Measurements from ENCODE around the gene FOXN4.

The FOXN4 gene

DNA sequence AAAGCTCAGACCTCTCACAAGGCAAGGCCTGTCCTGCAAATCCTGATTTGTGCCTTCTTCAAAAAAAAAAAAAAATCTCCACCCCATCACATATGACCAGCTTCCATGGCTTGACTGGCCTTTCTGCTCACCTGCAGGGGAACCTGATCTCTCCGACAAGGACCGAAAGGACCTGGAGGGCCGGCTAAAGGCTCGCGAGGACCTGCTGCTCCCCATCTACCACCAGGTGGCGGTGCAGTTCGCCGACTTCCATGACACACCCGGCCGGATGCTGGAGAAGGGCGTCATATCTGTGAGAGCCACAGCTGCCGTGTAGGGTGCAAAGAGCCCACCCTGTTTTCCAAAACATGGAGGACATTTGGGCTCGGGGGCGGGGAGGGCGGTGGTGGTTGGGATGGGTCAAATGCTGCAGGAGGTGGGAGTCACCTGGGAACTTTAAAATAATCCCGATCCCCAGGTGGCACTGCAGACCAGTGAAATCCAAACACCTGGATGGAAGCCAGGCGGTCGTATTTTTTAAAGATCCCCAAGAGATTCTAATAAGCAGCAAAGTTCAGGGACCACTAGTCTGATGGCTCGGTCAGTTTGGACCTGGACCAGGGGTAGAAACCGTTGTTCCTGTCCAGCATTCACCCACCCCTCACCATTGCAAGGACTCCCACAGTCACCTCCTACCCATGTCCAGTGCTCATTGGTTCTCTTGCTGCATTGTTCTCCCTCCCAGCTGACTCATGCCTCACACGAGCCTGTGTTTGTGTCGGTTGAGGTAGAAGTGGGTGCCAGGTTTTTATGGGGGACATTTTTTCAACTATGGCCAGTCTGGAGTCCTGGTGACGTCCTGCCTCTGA lies 44.8 kb downstream of the FOXN4 start:
- TF ChIP-seq GATA2 (IDR thresholded peaks at IDR 0.05; ENCODE audit: low read depth, low read length) = no peak
- no peak for TF ChIP-seq GATA3 (IDR thresholded peaks at IDR 0.05; ENCODE audit: low read depth, low read length)

DNA sequence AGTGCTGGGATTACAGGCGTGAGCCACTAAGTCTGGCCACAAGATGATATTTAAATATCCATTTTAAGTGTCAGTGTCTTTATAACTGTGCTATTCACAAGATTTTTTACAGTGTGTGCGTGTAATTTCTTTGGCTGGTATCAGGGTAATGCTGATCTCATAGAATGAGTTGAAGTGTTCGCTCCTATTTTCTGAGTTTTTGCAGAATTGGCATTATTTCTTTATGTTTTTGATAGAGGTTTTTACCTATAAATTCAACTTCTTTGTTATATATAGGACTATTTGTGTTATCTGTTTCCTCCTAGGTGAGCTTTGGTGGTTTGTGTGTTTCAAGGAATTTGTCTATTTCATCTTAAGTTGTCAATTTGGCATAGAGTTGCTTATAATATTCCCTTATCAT lies 45.6 kb downstream of the FOXN4 start:
- no peak for TF ChIP-seq GATA2 (IDR thresholded peaks at IDR 0.05; ENCODE audit: low read depth, low read length)
- no peak for TF ChIP-seq GATA3 (IDR thresholded peaks at IDR 0.05; ENCODE audit: low read depth, low read length)

DNA sequence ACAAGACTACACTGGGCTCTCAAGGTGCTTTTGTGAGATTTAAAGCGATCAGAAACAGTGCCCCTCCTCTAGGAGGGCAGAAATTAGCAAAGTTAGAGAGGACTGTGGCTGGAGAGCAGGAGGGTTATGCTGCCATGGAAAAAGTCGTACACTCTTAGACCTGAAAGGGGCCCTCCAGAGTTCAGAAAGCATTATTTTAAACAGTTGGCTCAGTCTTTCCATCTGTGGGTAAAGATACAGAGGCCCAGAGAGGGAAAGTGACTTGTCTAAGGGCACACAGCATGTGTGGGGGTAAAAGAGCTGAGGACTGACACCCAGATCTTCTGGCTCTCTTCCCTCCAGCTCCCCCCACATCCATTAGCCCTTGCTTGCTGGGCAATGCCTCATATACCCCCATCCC lies 47.1 kb downstream of the FOXN4 start:
- TF ChIP-seq GATA2 (IDR thresholded peaks at IDR 0.05; ENCODE audit: low read depth, low read length) (no peak), GATA3 (IDR thresholded peaks at IDR 0.05; ENCODE audit: low read depth, low read length) (no peak)

DNA sequence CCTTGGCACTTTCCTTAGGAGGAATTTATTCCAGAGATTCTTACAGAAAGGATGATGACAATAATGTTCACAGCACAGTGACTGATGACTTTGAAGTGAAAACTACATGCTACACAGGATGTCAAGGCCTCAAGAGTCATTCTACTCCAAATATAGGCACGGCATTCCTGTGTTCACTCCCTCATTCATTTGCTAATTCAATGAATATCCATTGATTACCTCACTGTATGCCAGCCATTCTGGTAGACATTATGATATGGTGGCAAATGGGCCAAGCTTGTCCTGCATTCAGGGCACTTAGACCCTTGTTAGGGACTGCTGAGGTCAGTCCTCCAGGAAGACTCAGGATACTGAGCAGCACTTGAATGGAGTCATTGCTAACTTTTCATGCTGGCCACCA lies 48.0 kb downstream of the FOXN4 start:
- TF ChIP-seq GATA2 (IDR thresholded peaks at IDR 0.05; ENCODE audit: low read depth, low read length) = no peak
- no peak for TF ChIP-seq GATA3 (IDR thresholded peaks at IDR 0.05; ENCODE audit: low read depth, low read length)

DNA sequence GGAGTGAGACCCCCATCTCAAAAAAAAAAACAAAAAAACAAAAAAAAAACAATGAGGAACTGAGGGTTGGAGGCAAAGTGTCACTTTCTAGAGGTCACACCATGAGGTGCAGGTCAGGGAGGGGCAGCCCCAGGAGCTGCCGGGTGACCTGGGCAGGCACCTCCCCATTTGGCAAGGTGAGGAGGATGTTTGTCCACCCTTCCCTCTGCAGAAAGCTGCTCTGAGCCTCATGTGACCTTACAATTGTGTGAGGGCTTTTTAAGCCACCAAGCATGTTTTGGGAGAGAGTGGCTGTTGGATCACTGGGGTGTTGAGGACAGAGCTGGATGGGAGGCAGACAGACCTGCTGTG lies 49.6 kb downstream of the FOXN4 start:
- TF ChIP-seq GATA2 (IDR thresholded peaks at IDR 0.05; ENCODE audit: low read depth, low read length) (no peak), GATA3 (IDR thresholded peaks at IDR 0.05; ENCODE audit: low read depth, low read length) (no peak)

DNA sequence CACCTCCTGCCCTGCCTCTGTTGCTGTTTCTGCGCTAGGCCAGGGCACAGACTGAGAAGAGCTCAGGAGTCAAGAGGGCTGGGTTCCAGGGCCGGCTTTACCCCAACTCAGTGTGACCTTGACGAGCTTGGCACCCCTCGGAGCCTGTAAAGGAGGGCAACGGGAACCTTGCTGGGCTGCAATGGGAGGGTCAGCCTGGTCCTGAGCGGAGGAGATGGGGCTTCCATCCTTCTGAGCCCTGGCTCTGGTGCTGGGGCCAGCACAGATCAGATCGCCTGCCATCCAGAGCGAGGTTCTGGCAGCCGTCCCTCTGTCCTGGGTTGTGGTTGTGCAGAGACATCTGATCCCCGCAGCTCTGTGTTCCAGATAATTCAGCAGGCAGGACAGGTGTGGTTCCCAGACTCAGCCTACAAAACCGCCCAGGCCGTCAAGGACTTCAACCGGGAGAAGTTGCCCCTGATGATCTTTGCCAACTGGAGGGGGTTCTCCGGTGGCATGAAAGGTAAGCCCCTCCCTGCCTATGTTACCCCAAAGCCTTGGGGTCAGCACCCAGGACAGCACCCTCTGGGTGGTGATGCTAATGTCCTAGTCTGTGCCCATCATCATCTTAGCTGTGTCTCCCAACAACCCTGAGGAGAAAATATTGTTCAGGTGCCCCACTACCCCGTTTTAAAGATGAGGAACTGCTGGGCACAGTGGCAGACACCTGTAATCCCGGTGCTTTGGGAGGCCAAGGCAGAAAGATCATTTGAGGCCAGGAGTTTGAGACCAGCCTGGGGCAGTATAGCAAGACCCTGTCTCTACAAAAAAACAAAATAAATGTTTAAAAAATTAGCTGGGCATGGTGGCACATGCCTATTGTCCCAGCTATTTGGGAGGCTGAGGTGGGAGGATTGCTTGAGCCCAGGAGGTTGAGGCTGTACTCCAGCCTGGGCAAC lies 50.2 kb downstream of the FOXN4 start:
- TF ChIP-seq GATA2 (IDR thresholded peaks at IDR 0.05; ENCODE audit: low read depth, low read length) (no peak), GATA3 (IDR thresholded peaks at IDR 0.05; ENCODE audit: low read depth, low read length) (no peak)

DNA sequence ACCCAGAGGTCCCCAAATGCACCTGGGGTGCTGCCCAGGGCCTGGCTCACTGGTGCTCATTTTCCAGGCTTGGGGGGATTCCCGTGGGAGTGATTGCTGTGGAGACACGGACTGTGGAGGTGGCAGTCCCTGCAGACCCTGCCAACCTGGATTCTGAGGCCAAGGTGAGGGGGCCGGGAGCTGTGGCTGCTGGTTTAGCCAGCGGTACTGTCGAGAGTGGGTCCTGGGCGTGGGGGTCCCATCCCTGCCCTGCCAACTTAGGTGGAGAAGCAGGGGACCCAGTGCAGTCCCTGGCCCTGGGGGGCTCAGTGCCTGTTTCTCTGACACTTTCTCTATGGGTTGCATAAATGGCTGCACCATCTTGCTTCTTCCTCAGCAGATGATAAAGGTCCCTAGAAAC lies 50.9 kb downstream of the FOXN4 start:
- no peak for TF ChIP-seq GATA2 (IDR thresholded peaks at IDR 0.05; ENCODE audit: low read depth, low read length)
- no peak for TF ChIP-seq GATA3 (IDR thresholded peaks at IDR 0.05; ENCODE audit: low read depth, low read length)

DNA sequence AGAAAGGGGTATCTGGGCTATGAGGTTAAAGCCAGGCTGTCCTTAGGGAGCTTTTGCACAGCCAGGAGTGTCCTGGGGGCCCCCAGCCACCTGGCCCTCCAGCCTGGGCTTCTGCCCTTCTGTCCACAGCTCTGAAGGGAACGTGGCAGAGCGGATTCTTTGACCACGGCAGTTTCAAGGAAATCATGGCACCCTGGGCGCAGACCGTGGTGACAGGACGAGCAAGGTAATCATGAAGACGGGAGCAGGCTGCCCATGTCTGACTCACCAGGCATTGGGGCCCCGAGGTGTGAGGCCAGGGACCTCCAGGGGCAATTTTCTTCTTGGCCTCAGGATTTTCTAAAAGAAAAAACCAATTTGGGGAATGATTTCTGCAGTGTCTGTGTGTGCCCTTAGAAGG lies 53.1 kb downstream of the FOXN4 start:
- no peak for TF ChIP-seq GATA2 (IDR thresholded peaks at IDR 0.05; ENCODE audit: low read depth, low read length)
- no peak for TF ChIP-seq GATA3 (IDR thresholded peaks at IDR 0.05; ENCODE audit: low read depth, low read length)

DNA sequence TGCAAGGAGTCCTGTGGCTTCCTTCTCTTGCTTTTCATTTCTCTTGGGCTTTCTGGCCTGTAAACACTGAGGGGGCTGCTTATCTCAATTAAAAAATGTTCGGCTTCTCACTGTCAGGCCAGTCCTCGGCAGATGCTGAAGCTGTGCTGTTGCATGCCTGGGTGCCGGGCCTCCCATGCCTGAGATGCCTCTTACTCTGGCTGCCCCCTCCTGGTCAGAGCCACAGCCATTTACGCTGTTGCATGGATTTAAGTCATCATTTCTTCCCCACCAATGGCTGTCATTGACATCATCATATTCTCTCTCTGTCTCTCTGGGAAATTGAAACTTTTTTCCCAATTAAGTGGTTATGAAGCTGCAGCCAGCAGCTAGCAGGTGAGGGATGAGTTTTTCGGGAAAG lies 53.7 kb downstream of the FOXN4 start:
- TF ChIP-seq GATA2 (IDR thresholded peaks at IDR 0.05; ENCODE audit: low read depth, low read length) (no peak), GATA3 (IDR thresholded peaks at IDR 0.05; ENCODE audit: low read depth, low read length) (no peak)

DNA sequence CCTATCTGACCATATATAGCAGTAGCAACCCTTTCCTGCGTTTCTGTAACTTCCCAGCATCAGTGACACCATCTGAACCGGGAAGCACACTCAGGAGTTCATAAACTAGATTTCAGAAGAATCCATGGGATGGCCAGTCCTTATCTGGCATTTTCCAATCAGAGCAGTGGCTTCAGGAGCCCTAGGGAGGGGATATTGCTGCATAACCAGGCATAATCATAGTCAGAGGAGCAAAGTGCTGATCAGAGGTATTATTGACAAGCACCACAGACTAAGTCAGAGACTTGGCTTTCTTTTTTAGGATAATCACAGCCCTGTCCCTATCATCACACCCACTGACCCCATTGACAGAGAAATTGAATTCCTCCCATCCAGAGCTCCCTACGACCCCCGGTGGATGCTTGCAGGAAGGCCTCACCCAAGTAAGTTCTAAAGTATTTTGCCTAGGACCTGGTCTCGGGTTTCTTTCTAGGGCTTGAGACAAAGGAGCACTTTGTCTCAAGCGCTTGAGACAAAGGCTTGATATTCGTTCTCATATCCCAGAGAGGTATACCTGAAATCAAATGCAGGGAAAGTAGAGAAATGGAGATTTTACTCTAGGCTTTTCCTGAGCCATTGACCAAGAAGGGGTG lies 55.1 kb downstream of the FOXN4 start:
- TF ChIP-seq GATA2 (IDR thresholded peaks at IDR 0.05; ENCODE audit: low read depth, low read length) (no peak), GATA3 (IDR thresholded peaks at IDR 0.05; ENCODE audit: low read depth, low read length) (no peak)

DNA sequence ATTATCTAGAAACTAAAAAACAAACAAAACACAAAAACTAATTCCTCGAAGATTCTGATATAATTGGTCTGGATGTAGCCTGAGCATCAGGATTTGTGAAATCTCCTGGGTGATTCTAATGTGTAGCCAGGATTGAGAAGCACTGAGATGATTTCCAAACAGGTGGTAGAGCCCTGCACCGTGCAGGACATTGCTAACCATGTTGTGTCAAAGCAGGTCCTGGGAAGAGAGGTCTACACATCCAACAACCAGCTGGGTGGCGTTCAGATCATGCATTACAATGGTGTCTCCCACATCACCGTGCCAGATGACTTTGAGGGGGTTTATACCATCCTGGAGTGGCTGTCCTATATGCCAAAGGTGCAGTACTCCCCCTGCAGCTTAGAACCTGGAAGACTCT lies 56.3 kb downstream of the FOXN4 start:
- TF ChIP-seq GATA3 (IDR thresholded peaks at IDR 0.05; ENCODE audit: low read depth, low read length) (no peak), GATA2 (IDR thresholded peaks at IDR 0.05; ENCODE audit: low read depth, low read length) (no peak)

DNA sequence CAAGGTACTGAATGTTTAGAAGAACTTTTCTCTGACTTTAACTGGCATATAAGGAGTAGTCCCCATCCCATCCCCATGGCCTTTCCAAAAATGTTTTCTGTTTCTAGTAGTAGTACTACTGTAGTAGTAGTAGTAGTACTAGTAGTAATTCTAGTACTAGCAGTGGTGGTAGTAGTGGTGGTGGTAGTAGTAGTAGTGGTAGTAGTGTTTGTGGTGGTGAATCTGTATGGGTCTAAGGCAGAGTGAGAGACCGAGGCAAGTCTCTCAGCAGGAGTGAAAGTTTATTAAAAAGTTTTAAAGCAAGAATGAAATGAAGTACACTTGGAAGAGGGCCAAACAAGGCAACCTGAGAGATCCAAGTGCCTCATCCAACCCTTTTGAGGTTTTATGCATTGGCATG lies 58.6 kb downstream of the FOXN4 start:
- no peak for TF ChIP-seq GATA2 (IDR thresholded peaks at IDR 0.05; ENCODE audit: low read depth, low read length)
- no peak for TF ChIP-seq GATA3 (IDR thresholded peaks at IDR 0.05; ENCODE audit: low read depth, low read length)

DNA sequence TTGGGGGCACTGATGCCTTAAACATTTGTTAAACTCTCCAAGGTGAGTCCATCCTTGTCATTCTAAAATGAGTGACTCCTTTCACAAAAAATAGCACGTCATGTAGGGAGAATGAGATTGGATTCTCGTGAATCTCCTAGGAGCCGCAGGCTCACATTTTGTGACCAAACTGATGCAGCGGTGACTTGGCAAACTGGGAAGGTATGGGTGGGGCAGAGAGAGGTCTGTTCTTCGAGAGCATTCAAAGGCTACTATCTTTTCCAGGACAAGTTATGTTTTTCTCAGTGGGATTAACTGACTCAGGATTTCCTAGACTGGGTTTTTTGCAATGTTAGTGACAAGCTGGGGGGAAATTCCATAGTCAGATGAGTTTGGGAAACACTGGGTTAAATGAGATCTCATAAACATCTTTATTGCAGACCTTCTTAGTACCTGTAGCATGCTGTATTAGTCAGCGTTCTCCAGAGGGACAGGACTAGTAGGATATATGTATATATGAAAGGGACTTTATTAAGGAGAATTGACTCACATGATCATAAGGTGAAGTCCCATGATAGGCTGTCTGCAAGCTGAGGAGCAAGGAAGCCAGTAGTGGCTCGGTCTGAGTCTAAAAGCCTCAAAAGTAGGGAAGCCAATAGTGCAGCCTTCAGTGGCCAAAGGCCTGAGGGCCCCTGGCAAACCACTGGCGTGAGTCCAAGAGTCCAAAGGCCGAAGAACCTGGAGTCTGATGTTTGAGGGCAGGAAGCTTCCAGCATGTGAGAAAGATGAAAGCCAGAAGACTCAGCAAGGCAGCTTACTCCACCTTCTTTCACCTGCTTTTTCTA lies 61.0 kb downstream of the FOXN4 start:
- TF ChIP-seq GATA3 (IDR thresholded peaks at IDR 0.05; ENCODE audit: low read depth, low read length) (no peak), GATA2 (IDR thresholded peaks at IDR 0.05; ENCODE audit: low read depth, low read length) (no peak)

Data from SH-SY5Y (cell line).